Endothelial cell of umbilical vein (primary cell): ENCODE data around the gene TLE7. TPM values are rescaled to one million over a fixed set of nuclear protein-coding genes. Genes with fewer than 3 reads are reported as not detected.

Experiments
- BruUV-seq: library from RNA; stranded (reverse); fragments of 400-500 nt; replicated peaks from 2 replicates; lab custom pipeline; 2021; lab: Mats Ljungman, UMichigan
- CTCF ChIA-PET: fragments of 300-600, 350-600 bp; sonication (Branson Sonifier 250); formaldehyde crosslinking; loops from one replicate; lab custom pipeline; 2021; ENCODE audit warnings: antibody characterized with exemption, inconsistent platforms; lab: Charles Lee
- POLR2A ChIA-PET: fragments of 300-600, 350-600 bp; sonication (Branson Sonifier 250); formaldehyde crosslinking; loops from one replicate; lab custom pipeline; 2021; ENCODE audit warnings: antibody characterized with exemption, inconsistent platforms; lab: Charles Lee
- DNase-seq: peaks from one replicate; pipeline ENCODE4 v3.0.0-alpha.2; 2011; ENCODE audit warnings: low read depth, low spot score
- FAIRE-seq: peaks from 2 replicates; lab custom pipeline; 2011; peaks lifted over from hg19 to GRCh38; lab: Jason Lieb, UNC
- H2AFZ ChIP-seq: 2 replicates; pipeline ENCODE4 v1.6.0; 2012; ENCODE audit warnings: low read depth, low read length, control low read depth, inconsistent platforms
- H3K27ac ChIP-seq: 2 replicates; pipeline ENCODE4 v1.5.1; 2011; ENCODE audit warnings: low read depth, mild to moderate bottlenecking, control low read depth, low read length, moderate library complexity; ENCODE audit not compliant: insufficient read depth
- H3K27me3 ChIP-seq, 2 experiments: 2 replicates each; pipeline versions ENCODE4 v1.6.0 to v1.6.1; 2011; ENCODE audit warnings: low read length in 2 of 2, mixed read lengths in 1 of 2; ENCODE audit not compliant: control insufficient read depth in 2 of 2, insufficient read depth in 2 of 2
- H3K36me3 ChIP-seq, 2 experiments: 2 replicates in 1 of 2; 3 replicates in 1 of 2; pipeline ENCODE4 v1.5.1; 2011; ENCODE audit warnings: low read length in 2 of 2, mild to moderate bottlenecking in 1 of 2, moderate library complexity in 1 of 2; ENCODE audit not compliant: control insufficient read depth in 2 of 2, insufficient read depth in 2 of 2; ENCODE audit errors: extremely low read depth in 1 of 2
- H3K4me1 ChIP-seq: 3 replicates; pipeline ENCODE4 v1.5.1; 2011; ENCODE audit warnings: mild to moderate bottlenecking, low read length; ENCODE audit not compliant: control insufficient read depth, insufficient read depth; ENCODE audit errors: extremely low read depth
- H3K4me2 ChIP-seq: 2 replicates; pipeline ENCODE4 v1.6.1; 2011; ENCODE audit warnings: low read length, control low read depth, mixed read lengths; ENCODE audit not compliant: insufficient read depth
- H3K4me3 ChIP-seq, 3 experiments: fragments of 200-600 bp in 1 of 3; sonication (generic), shearing (Covaris generic) in 1 of 3; replicated peaks in 1 of 3; 2 replicates each; pipeline ENCODE4 v1.5.1; 2011 to 2016; ENCODE audit warnings: control low read depth in 3 of 3, low read length in 3 of 3, mild to moderate bottlenecking in 2 of 3, inconsistent platforms in 1 of 3, low read depth in 1 of 3, moderate library complexity in 1 of 3; ENCODE audit not compliant: insufficient read depth in 1 of 3
- H3K79me2 ChIP-seq: 2 replicates; pipeline ENCODE4 v1.6.0; 2012; ENCODE audit warnings: low read length, inconsistent platforms; ENCODE audit not compliant: control insufficient read depth, insufficient read depth
- H3K9ac ChIP-seq: replicated peaks from 2 replicates; pipeline ENCODE3; 2011; ENCODE audit warnings: low read length, control low read depth; ENCODE audit not compliant: insufficient read depth; ENCODE audit errors: extremely low read depth
- H3K9me1 ChIP-seq: replicated peaks from 3 replicates; pipeline ENCODE4 v1.6.0; 2011; ENCODE audit warnings: mild to moderate bottlenecking, low read length; ENCODE audit not compliant: control insufficient read depth, insufficient read depth; ENCODE audit errors: extremely low read depth
- H3K9me3 ChIP-seq: replicated peaks from 2 replicates; pipeline ENCODE4 v1.5.1; 2012; ENCODE audit warnings: low read length, inconsistent platforms; ENCODE audit not compliant: control insufficient read depth, insufficient read depth
- H4K20me1 ChIP-seq: replicated peaks from 2 replicates; pipeline ENCODE3; 2011; ENCODE audit warnings: mild to moderate bottlenecking, low read length; ENCODE audit not compliant: control insufficient read depth, insufficient read depth; ENCODE audit errors: extremely low read depth
- EZH2 ChIP-seq: IDR thresholded peaks from 2 replicates; pipeline ENCODE4 v1.6.1; 2012; ENCODE audit warnings: borderline replicate concordance, low read depth, mild to moderate bottlenecking, moderate library complexity, low read length, inconsistent platforms; ENCODE audit not compliant: severe bottlenecking
- FOS ChIP-seq: IDR thresholded peaks from 2 replicates; pipeline ENCODE4 v1.6.1; 2011; ENCODE audit warnings: mild to moderate bottlenecking, low read length, moderate library complexity, borderline replicate concordance; ENCODE audit not compliant: insufficient read depth
- GATA2 ChIP-seq: IDR thresholded peaks from 2 replicates; pipeline ENCODE4 v1.7.0; 2011; ENCODE audit warnings: low read depth, mild to moderate bottlenecking, moderate library complexity, mixed read lengths, low read length; ENCODE audit not compliant: insufficient read length, insufficient read depth
- JUN ChIP-seq: IDR thresholded peaks from 2 replicates; pipeline ENCODE4 v1.6.1; 2011; ENCODE audit warnings: borderline replicate concordance, low read depth; ENCODE audit not compliant: insufficient read length, insufficient read depth
- MYC ChIP-seq: IDR thresholded peaks from one replicate; pipeline ENCODE4 v1.6.1; 2011; ENCODE audit warnings: mild to moderate bottlenecking, low read depth, low read length
- POLR2A ChIP-seq: IDR thresholded peaks from 2 replicates; pipeline ENCODE4 v1.6.1; 2012; ENCODE audit warnings: low read depth, mild to moderate bottlenecking, control low read depth, low read length
- POLR2AphosphoS5 ChIP-seq: IDR thresholded peaks from 2 replicates; pipeline ENCODE4 v1.6.1; 2012; ENCODE audit warnings: low read depth, mild to moderate bottlenecking, control low read depth, low read length, moderate library complexity; ENCODE audit not compliant: insufficient read depth
- dilution Hi-C: fragments of 300-500 bp; cut with MboI; formaldehyde crosslinking; loops from one replicate; pipeline ENCODE4 v1.15.0; 2019; ENCODE audit warnings: low sequenced_read_pairs; ENCODE audit not compliant: extremely low pct_ligation_motif_present
- intact Hi-C: fragments of 100-400 bp; cut with micrococcal nuclease; formaldehyde crosslinking; loops from one replicate; pipeline ENCODE4 v1.10.0; 2022
- polyA plus RNA-seq, 4 experiments: library from polyadenylated mRNA; depleted of rRNA in 3 of 4; stranded (reverse) in 3 of 4; unstranded in 1 of 4; fragments of >200 nt; gene quantifications; 2 replicates each; pipeline versions ENCODE4 v1.2.1 to v1.2.3, GENCODE V29; 2011 to 2012; ENCODE audit warnings: missing spikeins in 1 of 4
- total RNA-seq: library from RNA; stranded (reverse); gene quantifications from 2 replicates; pipeline ENCODE4 v1.2.3, GENCODE V29; 2021
- TF ChIP-seq, protein P1 (sequence below), 2 donors: IDR thresholded peaks; 1 replicate in 1 of 2; 2 replicates in 1 of 2; pipeline ENCODE4 v1.5.1; 2011; ENCODE audit warnings: low read length in 2 of 2, mild to moderate bottlenecking in 2 of 2, moderate library complexity in 2 of 2, control low read depth in 1 of 2, inconsistent platforms in 1 of 2, low read depth in 1 of 2; ENCODE audit not compliant: insufficient read depth in 1 of 2; ENCODE audit errors: extremely low read depth in 1 of 2
- TF ChIP-seq, protein P2 (sequence below): IDR thresholded peaks from 2 replicates; pipeline ENCODE4 v1.6.1; 2011; ENCODE audit not compliant: insufficient read depth, insufficient read length

TLE7 gene
- total and polyA plus RNA-seq, 2 donors (not counting 3 experiments of a cell fraction or from before 2014, with no cell fraction given): not detected

DNA sequence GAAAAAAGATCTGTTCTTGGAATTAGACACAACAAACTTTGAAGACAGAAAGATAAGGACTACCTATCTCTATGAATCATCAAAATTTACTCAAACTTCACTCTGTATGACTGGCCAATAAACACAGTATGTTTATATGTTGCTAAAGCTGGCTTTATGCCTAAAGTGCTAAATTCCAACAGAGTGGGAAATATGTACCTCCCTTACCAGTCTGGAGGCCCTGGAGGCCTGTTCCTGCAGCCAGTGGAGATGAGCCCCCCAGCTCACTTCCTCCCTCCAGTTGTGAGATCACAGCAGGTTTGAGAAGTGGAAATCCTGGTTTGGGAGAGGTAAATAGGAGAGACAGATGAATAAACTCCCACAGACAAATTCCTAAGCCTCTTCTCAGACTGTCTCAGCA is 11.2 kb upstream of the TLE7 start:
- H3K9me3 ChIP-seq: peaks cover 13% of the 10 kb centered on the region
- ChIA-PET POLR2A (no interaction called here), CTCF (no interaction called here)
- no peaks in the 10 kb centered on the region for H3K9me1 ChIP-seq
- H3K9ac ChIP-seq: no peak overlapping the region
- H3K4me2 ChIP-seq: no peak overlapping the region
- intact Hi-C loops (no loop called here), dilution Hi-C loops (no loop called here)
- no peak overlapping the region for H3K4me3 ChIP-seq
- peaks cover 6 to 8% of the 10 kb centered on the region in 2 experiments for H3K36me3 ChIP-seq
- H2AFZ ChIP-seq: no peak overlapping the region
- no peak overlapping the region for H3K27ac ChIP-seq
- no peaks in the 10 kb centered on the region for H3K79me2 ChIP-seq
- no TSS peak for BruUV-seq
- no peaks in the 10 kb centered on the region for H3K4me1 ChIP-seq
- no peak for DNase-seq
- TF ChIP-seq, protein P1, sequence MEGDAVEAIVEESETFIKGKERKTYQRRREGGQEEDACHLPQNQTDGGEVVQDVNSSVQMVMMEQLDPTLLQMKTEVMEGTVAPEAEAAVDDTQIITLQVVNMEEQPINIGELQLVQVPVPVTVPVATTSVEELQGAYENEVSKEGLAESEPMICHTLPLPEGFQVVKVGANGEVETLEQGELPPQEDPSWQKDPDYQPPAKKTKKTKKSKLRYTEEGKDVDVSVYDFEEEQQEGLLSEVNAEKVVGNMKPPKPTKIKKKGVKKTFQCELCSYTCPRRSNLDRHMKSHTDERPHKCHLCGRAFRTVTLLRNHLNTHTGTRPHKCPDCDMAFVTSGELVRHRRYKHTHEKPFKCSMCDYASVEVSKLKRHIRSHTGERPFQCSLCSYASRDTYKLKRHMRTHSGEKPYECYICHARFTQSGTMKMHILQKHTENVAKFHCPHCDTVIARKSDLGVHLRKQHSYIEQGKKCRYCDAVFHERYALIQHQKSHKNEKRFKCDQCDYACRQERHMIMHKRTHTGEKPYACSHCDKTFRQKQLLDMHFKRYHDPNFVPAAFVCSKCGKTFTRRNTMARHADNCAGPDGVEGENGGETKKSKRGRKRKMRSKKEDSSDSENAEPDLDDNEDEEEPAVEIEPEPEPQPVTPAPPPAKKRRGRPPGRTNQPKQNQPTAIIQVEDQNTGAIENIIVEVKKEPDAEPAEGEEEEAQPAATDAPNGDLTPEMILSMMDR (IDR thresholded peaks at IDR 0.05; ENCODE audit: extremely low read depth in 1 of 2, insufficient read depth in 1 of 2, low read depth in 1 of 2, low read length in 2 of 2): no peak
- TF ChIP-seq EZH2 (no peak), JUN (no peak), FOS (no peak), POLR2AphosphoS5 (no peak), POLR2A (no peak), MYC (no peak), GATA2 (no peak)
- TF ChIP-seq, protein P2, sequence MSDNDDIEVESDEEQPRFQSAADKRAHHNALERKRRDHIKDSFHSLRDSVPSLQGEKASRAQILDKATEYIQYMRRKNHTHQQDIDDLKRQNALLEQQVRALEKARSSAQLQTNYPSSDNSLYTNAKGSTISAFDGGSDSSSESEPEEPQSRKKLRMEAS: no peak
- FAIRE-seq: no peak
- no peaks in the 10 kb centered on the region for H3K27me3 ChIP-seq
- H4K20me1 ChIP-seq: no peaks in the 10 kb centered on the region
